ENCODE results near the gene RBM33.
A peak's percentile ranks its signal among the peaks of the same experiment; 100 is the strongest.
"Not testable (repeated sequence)": the region's sequence is repeated elsewhere in the genome, so short reads cannot be mapped to it uniquely, and the experiment has no call there.

Gene RBM33

GRCh38 chr7:155665957-155666287, 21.5 kb downstream of the RBM33 start:
- no peak for DNase-seq

- DNase-seq = no peak
Observed at GRCh38 chr7:155667241-155667829, 22.9 kb downstream of the RBM33 start.

- DNase-seq = no peak
Observed at GRCh38 chr7:155669717-155670505, 25.4 kb downstream of the RBM33 start.

GRCh38 chr7:155670521-155670920, 26.1 kb downstream of the RBM33 start:
- no peak for DNase-seq

GRCh38 chr7:155674556-155674955, 30.1 kb downstream of the RBM33 start:
- no peak for DNase-seq

GRCh38 chr7:155676052-155676451, 31.6 kb downstream of the RBM33 start:
- no peak for DNase-seq

GRCh38 chr7:155677688-155678087, 33.2 kb downstream of the RBM33 start:
- DNase-seq = no peak

- no peak for DNase-seq
Observed at GRCh38 chr7:155680124-155680523, 35.7 kb downstream of the RBM33 start.

- no peak for DNase-seq
Observed at GRCh38 chr7:155680864-155681263, 36.4 kb downstream of the RBM33 start.

- DNase-seq = no peak
Observed at GRCh38 chr7:155681663-155682062, 37.2 kb downstream of the RBM33 start.

- DNase-seq = no peak
Observed at GRCh38 chr7:155682484-155682883, 38.0 kb downstream of the RBM33 start.

- no peak for DNase-seq
Observed at GRCh38 chr7:155683098-155683497, 38.6 kb downstream of the RBM33 start.

GRCh38 chr7:155683714-155684113, 39.3 kb downstream of the RBM33 start:
- DNase-seq = no peak

GRCh38 chr7:155684543-155684942, 40.1 kb downstream of the RBM33 start:
- no peak for DNase-seq

GRCh38 chr7:155685070-155685790, 40.8 kb downstream of the RBM33 start:
- DNase-seq = no peak

- DNase-seq = no peak
Observed at GRCh38 chr7:155685791-155686160, 41.3 kb downstream of the RBM33 start.

- DNase-seq = not testable (repeated sequence)
Observed at GRCh38 chr7:155686620-155687324, 42.3 kb downstream of the RBM33 start.

GRCh38 chr7:155688237-155688636, 43.8 kb downstream of the RBM33 start:
- not testable (repeated sequence) for DNase-seq

- not testable (repeated sequence) for DNase-seq
Observed at GRCh38 chr7:155690655-155691054, 46.2 kb downstream of the RBM33 start.

GRCh38 chr7:155692317-155692716, 47.9 kb downstream of the RBM33 start:
- DNase-seq = peak; percentile 32

- DNase-seq = no peak
Observed at GRCh38 chr7:155693826-155694225, 49.4 kb downstream of the RBM33 start.

GRCh38 chr7:155694851-155695250, 50.4 kb downstream of the RBM33 start:
- no peak for DNase-seq

GRCh38 chr7:155696747-155697146, 52.3 kb downstream of the RBM33 start:
- DNase-seq = no peak

- DNase-seq = no peak
Observed at GRCh38 chr7:155698633-155699032, 54.2 kb downstream of the RBM33 start.

Data from activated CD4-positive, alpha-beta T cell treated with anti-CD3 and anti-CD28 coated beads, Interleukin-10, Interleukin-2, amounts not matched to agents 100 ng/mL and 50 ng/mL, durations not matched to agents 16 hours and 8 hours (primary cell).